OCI-LY3 (cell line): ENCODE results near the gene EXOSC10.
A peak's percentile ranks its signal among the peaks of the same experiment; 100 is the strongest.
"Not testable (repeated sequence)": the region's sequence is repeated elsewhere in the genome, so short reads cannot be mapped to it uniquely, and the experiment has no call there.

Source experiments
- H2AFZ ChIP-seq: fragments of 200-600, 300-600 bp; shearing (Covaris generic); 2 replicates; pipeline ENCODE4 v1.6.0; 2014; ENCODE audit warnings: antibody characterized with exemption, low read depth, low read length
- H3K27ac ChIP-seq: fragments of 200-600, 300-600 bp; sonication (generic); 2 replicates; pipeline ENCODE4 v1.5.1; 2014; ENCODE audit warnings: mild to moderate bottlenecking, low read length, moderate library complexity, mixed read lengths
- H3K27me3 ChIP-seq: fragments of 200-600, 300-600 bp; sonication (generic); 2 replicates; pipeline ENCODE4 v1.6.1; 2014; ENCODE audit warnings: low read depth, low read length, mixed read lengths
- H3K36me3 ChIP-seq: fragments of 200-600, 300-600 bp; sonication (generic); replicated peaks from 2 replicates; pipeline ENCODE3; 2014; ENCODE audit warnings: low read depth, low read length, mixed read lengths
- H3K4me1 ChIP-seq: fragments of 300-600, 200-600 bp; sonication (generic); 2 replicates; pipeline ENCODE4 v1.6.1; 2014; ENCODE audit warnings: low read length, mixed read lengths
- H3K4me2 ChIP-seq: fragments of 200-600, 300-600 bp; sonication (generic); 2 replicates; pipeline ENCODE4 v1.6.1; 2014; ENCODE audit warnings: low read length, mixed read lengths
- H3K4me3 ChIP-seq: fragments of 300-600, 200-600 bp; sonication (generic); 2 replicates; pipeline ENCODE4 v1.5.1; 2014; ENCODE audit warnings: antibody characterized with exemption, mild to moderate bottlenecking, low read length, moderate library complexity
- H3K79me2 ChIP-seq: fragments of 300-600, 200-600 bp; shearing (Covaris generic); 2 replicates; pipeline ENCODE4 v1.6.1; 2014; ENCODE audit warnings: mild to moderate bottlenecking, low read length, mixed read lengths
- H3K9ac ChIP-seq: fragments of 300-600, 200-600 bp; shearing (Covaris generic); 2 replicates; pipeline ENCODE4 v1.6.0; 2014; ENCODE audit warnings: mild to moderate bottlenecking, low read length, moderate library complexity
- H3K9me3 ChIP-seq: fragments of 200-600, 300-600 bp; shearing (Covaris generic); 2 replicates; pipeline ENCODE4 v1.6.1; 2014; ENCODE audit warnings: low read length, mixed read lengths; ENCODE audit not compliant: insufficient read depth
- H4K20me1 ChIP-seq: fragments of 200-600, 300-600 bp; sonication (generic); 2 replicates; pipeline ENCODE4 v1.6.1; 2016; ENCODE audit warnings: low read length, mixed read lengths; ENCODE audit not compliant: insufficient read depth
- CTCF ChIP-seq: fragments of 200-600, 300-600 bp; sonication (generic); IDR thresholded peaks from 2 replicates; pipeline ENCODE4 v1.5.1; 2014; ENCODE audit warnings: antibody characterized with exemption, low read length, low read depth
- EZH2phosphoT487 ChIP-seq: fragments of 200-600 bp; shearing (Covaris generic); IDR thresholded peaks from 2 replicates; pipeline ENCODE4 v1.6.1; 2018; ENCODE audit warnings: antibody characterized with exemption, mixed run types, low read depth

The EXOSC10 gene

GRCh38 chr1:11100149-11100493 lies 452 bp upstream of the EXOSC10 start:
- peaks cover 11% of the 10 kb centered on the region for H3K4me1 ChIP-seq
- H3K4me2 ChIP-seq, result peak overlapping the region; percentile 88
- H3K9me3 ChIP-seq, result no peaks in the 10 kb centered on the region
- H3K27me3 ChIP-seq, result no peaks in the 10 kb centered on the region
- H3K36me3 ChIP-seq, result no peaks in the 10 kb centered on the region
- peaks cover 18% of the 10 kb centered on the region for H3K79me2 ChIP-seq
- H3K9ac ChIP-seq, result peak overlapping the region; percentile 84
- peak overlapping the region; percentile 96 for H3K4me3 ChIP-seq
- peak overlapping the region; percentile 85 for H2AFZ ChIP-seq
- no peak for TF ChIP-seq CTCF
- H3K27ac ChIP-seq, result peak overlapping the region; percentile 32; the same call in 1 of the 2 replicates
- no peaks in the 10 kb centered on the region for H4K20me1 ChIP-seq

GRCh38 chr1:11098931-11099309 lies 749 bp downstream of the EXOSC10 start:
- no peaks in the 10 kb centered on the region for H3K36me3 ChIP-seq
- peaks cover 18% of the 10 kb centered on the region for H3K79me2 ChIP-seq
- peak overlapping the region; percentile 84 for H3K9ac ChIP-seq
- H3K27ac ChIP-seq, result 0 out of 2 replicates have a peak overlapping the region, but pooled peaks have one; percentile 39
- H3K27me3 ChIP-seq, result no peaks in the 10 kb centered on the region
- no peaks in the 10 kb centered on the region for H3K9me3 ChIP-seq
- H3K4me1 ChIP-seq, result peaks cover 11% of the 10 kb centered on the region
- no peaks in the 10 kb centered on the region for H4K20me1 ChIP-seq
- H2AFZ ChIP-seq, result peak overlapping the region; percentile 72; the same call in 1 of the 2 replicates
- peak overlapping the region; percentile 70 for H3K4me2 ChIP-seq
- peak overlapping the region; percentile 96 for H3K4me3 ChIP-seq
- TF ChIP-seq EZH2phosphoT487 (no peak), CTCF (no peak)

- H3K4me1 ChIP-seq, H3K4me2 ChIP-seq, H4K20me1 ChIP-seq, H3K27ac ChIP-seq, H3K9ac ChIP-seq, H2AFZ ChIP-seq, H3K4me3 ChIP-seq, H3K27me3 ChIP-seq, H3K79me2 ChIP-seq, H3K9me3 ChIP-seq: not testable (repeated sequence)
- H3K36me3 ChIP-seq, result peaks cover 27% of the 10 kb centered on the region
Measured at GRCh38 chr1:11083784-11084183, 15.9 kb downstream of the EXOSC10 start.

- no peaks in the 10 kb centered on the region for H3K27me3 ChIP-seq
- no peak overlapping the region for H2AFZ ChIP-seq
- no peaks in the 10 kb centered on the region for H4K20me1 ChIP-seq
- H3K9ac ChIP-seq, result no peak overlapping the region
- no peak for TF ChIP-seq EZH2phosphoT487
- TF ChIP-seq CTCF, result no peak
- H3K27ac ChIP-seq, result no peak overlapping the region
- no peak overlapping the region for H3K4me2 ChIP-seq
- H3K79me2 ChIP-seq, result no peaks in the 10 kb centered on the region
- H3K36me3 ChIP-seq, result peaks cover 20% of the 10 kb centered on the region
- no peaks in the 10 kb centered on the region for H3K9me3 ChIP-seq
- H3K4me1 ChIP-seq, result no peaks in the 10 kb centered on the region
- no peak overlapping the region for H3K4me3 ChIP-seq
Measured at GRCh38 chr1:11080931-11081330, 18.7 kb downstream of the EXOSC10 start.

GRCh38 chr1:11078631-11079030 lies 21.0 kb downstream of the EXOSC10 start:
- no peak overlapping the region for H3K9ac ChIP-seq
- H3K27me3 ChIP-seq, result no peaks in the 10 kb centered on the region
- H3K79me2 ChIP-seq, result no peaks in the 10 kb centered on the region
- no peaks in the 10 kb centered on the region for H3K9me3 ChIP-seq
- peaks cover 5% of the 10 kb centered on the region for H4K20me1 ChIP-seq
- H2AFZ ChIP-seq, result no peak overlapping the region
- H3K4me1 ChIP-seq, result peaks cover 6% of the 10 kb centered on the region
- TF ChIP-seq EZH2phosphoT487, result no peak
- no peak for TF ChIP-seq CTCF
- no peak overlapping the region for H3K27ac ChIP-seq
- no peak overlapping the region for H3K4me2 ChIP-seq
- H3K4me3 ChIP-seq, result no peak overlapping the region
- peaks cover 33% of the 10 kb centered on the region for H3K36me3 ChIP-seq

- not testable (repeated sequence) for H3K4me3 ChIP-seq, H3K9ac ChIP-seq, H2AFZ ChIP-seq, H3K79me2 ChIP-seq, H3K27me3 ChIP-seq, H3K9me3 ChIP-seq
- Histone ChIP-seq H3K4me2 (peak overlapping the region; percentile 79), H3K36me3 (peaks cover 56% of the 10 kb centered on the region), H3K27ac (0 out of 2 replicates have a peak overlapping the region, but pooled peaks have one; percentile 8), H4K20me1 (peaks cover 28% of the 10 kb centered on the region), H3K4me1 (peaks cover 24% of the 10 kb centered on the region)
Measured at GRCh38 chr1:11073398-11073797, 26.3 kb downstream of the EXOSC10 start.
